ENCODE results near the gene SLC16A10. TPM values are rescaled to one million over a fixed set of nuclear protein-coding genes. Genes with fewer than 3 reads are reported as not detected.

SLC16A10 gene
- polyA plus RNA-seq, 3 donors = 0.05 to 0.15 TPM; not detected in 1

GRCh38 chr6:111176038-111176759, 88.9 kb downstream of the SLC16A10 start:
- Histone ChIP-seq H3K4me2 (replicated peaks; ENCODE audit: extremely low read depth, low read length, poor library complexity, severe bottlenecking) (no peak overlapping the region), H4K20me1 (ENCODE audit: insufficient read depth, low read length) (no peaks in the 10 kb centered on the region), H3K27ac (ENCODE audit: low read depth in 1 of 2, low read length in 2 of 2) (no peak overlapping the region), H3K9me3 (replicated peaks in 1 of 2; ENCODE audit: control insufficient read depth in 1 of 2, insufficient read depth in 1 of 2, low read length in 2 of 2) (no peaks in the 10 kb centered on the region), H3K4me3 (replicated peaks in 1 of 3; ENCODE audit: low read depth in 2 of 3, low read length in 3 of 3) (no peak overlapping the region), H3K4me1 (ENCODE audit: control insufficient read depth in 1 of 2, insufficient read depth in 2 of 2, low read length in 2 of 2) (no peaks in the 10 kb centered on the region), H2AFZ (ENCODE audit: insufficient read depth, low read depth, low read length, poor library complexity, severe bottlenecking) (no peak overlapping the region), H3K79me2 (ENCODE audit: insufficient read depth, low read length) (no peaks in the 10 kb centered on the region), H3K9ac (ENCODE audit: insufficient read depth, low read length, poor library complexity, severe bottlenecking) (no peak overlapping the region), H3K27me3 (ENCODE audit: control insufficient read depth in 2 of 2, insufficient read depth in 2 of 2, low read length in 2 of 2) (no peaks in the 10 kb centered on the region), H3K36me3 (replicated peaks in 1 of 2; ENCODE audit: control insufficient read depth in 1 of 2, insufficient read depth in 2 of 2, low read length in 2 of 2) (no peaks in the 10 kb centered on the region)
- Mint-ChIP-seq H3K9me3 (no peaks in the 10 kb centered on the region), H3K4me3 (no peak overlapping the region), H3K27ac (no peak overlapping the region), H3K36me3 (no peaks in the 10 kb centered on the region), H3K4me1 (no peaks in the 10 kb centered on the region), H3K27me3 (ENCODE audit: low read depth in 3 of 3) (peaks cover 0 to 3% (median 0%) of the 10 kb centered on the region in 3 donors)
- DNase-seq = no peak
- intact Hi-C loops (cut with micrococcal nuclease) = no loop called here
- TF ChIP-seq, protein P1, sequence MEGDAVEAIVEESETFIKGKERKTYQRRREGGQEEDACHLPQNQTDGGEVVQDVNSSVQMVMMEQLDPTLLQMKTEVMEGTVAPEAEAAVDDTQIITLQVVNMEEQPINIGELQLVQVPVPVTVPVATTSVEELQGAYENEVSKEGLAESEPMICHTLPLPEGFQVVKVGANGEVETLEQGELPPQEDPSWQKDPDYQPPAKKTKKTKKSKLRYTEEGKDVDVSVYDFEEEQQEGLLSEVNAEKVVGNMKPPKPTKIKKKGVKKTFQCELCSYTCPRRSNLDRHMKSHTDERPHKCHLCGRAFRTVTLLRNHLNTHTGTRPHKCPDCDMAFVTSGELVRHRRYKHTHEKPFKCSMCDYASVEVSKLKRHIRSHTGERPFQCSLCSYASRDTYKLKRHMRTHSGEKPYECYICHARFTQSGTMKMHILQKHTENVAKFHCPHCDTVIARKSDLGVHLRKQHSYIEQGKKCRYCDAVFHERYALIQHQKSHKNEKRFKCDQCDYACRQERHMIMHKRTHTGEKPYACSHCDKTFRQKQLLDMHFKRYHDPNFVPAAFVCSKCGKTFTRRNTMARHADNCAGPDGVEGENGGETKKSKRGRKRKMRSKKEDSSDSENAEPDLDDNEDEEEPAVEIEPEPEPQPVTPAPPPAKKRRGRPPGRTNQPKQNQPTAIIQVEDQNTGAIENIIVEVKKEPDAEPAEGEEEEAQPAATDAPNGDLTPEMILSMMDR (IDR thresholded peaks at IDR 0.05) = no peak
- 100% methylated on average over 1 of the region's 2 CpGs for WGBS (ENCODE audit: insufficient coverage)

DNA sequence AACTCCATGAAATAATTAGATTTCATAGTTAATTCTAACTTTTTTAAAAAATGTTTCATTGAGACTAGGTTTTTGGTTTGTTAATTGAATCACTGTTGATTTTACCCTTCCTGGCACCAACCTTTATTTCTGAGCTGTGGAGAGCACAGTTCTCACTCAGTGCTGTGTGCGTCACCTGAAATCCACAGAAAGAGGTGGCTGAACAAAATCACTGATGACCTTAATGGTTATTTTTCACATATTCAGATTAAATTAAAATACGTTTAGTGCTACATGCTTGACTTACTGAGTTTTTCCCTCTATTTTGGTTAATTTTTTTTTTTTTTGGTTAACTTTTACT, 89.4 kb downstream of the SLC16A10 start:
- H3K36me3 ChIP-seq (replicated peaks in 1 of 2; ENCODE audit: control insufficient read depth in 1 of 2, insufficient read depth in 2 of 2, low read length in 2 of 2) = no peaks in the 10 kb centered on the region
- no peaks in the 10 kb centered on the region for H3K79me2 ChIP-seq (ENCODE audit: insufficient read depth, low read length)
- no peak overlapping the region for H3K9ac ChIP-seq (ENCODE audit: insufficient read depth, low read length, poor library complexity, severe bottlenecking)
- Mint-ChIP-seq H3K27me3 (ENCODE audit: low read depth in 3 of 3) (no peaks in the 10 kb centered on the region), H3K27ac (no peak overlapping the region), H3K4me3 (no peak overlapping the region), H3K36me3 (no peaks in the 10 kb centered on the region), H3K9me3 (no peaks in the 10 kb centered on the region), H3K4me1 (no peaks in the 10 kb centered on the region)
- H3K27ac ChIP-seq (ENCODE audit: low read depth in 1 of 2, low read length in 2 of 2) = no peak overlapping the region
- H3K27me3 ChIP-seq (ENCODE audit: control insufficient read depth in 2 of 2, insufficient read depth in 2 of 2, low read length in 2 of 2) = no peaks in the 10 kb centered on the region
- H2AFZ ChIP-seq (ENCODE audit: insufficient read depth, low read depth, low read length, poor library complexity, severe bottlenecking) = no peak overlapping the region
- WGBS (ENCODE audit: insufficient coverage) = no CpG with 5 or more reads among the region's 2 CpGs
- H3K4me1 ChIP-seq (ENCODE audit: control insufficient read depth in 1 of 2, insufficient read depth in 2 of 2, low read length in 2 of 2) = no peaks in the 10 kb centered on the region
- TF ChIP-seq, protein P1 (IDR thresholded peaks at IDR 0.05) = no peak
- no peaks in the 10 kb centered on the region for H3K9me3 ChIP-seq (replicated peaks in 1 of 2; ENCODE audit: control insufficient read depth in 1 of 2, insufficient read depth in 1 of 2, low read length in 2 of 2)
- no peaks in the 10 kb centered on the region for H4K20me1 ChIP-seq (ENCODE audit: insufficient read depth, low read length)
- no peak overlapping the region for H3K4me2 ChIP-seq (replicated peaks; ENCODE audit: extremely low read depth, low read length, poor library complexity, severe bottlenecking)
- DNase-seq = no peak
- no peak overlapping the region for H3K4me3 ChIP-seq (replicated peaks in 1 of 3; ENCODE audit: low read depth in 2 of 3, low read length in 3 of 3)
- intact Hi-C loops (cut with micrococcal nuclease) = no loop called here

Data from CD14-positive monocyte (primary cell).